Muscle layer of duodenum (tissue), 2 donors: ENCODE results near the gene ISG15.

Source experiments
- H3K27ac ChIP-seq: one replicate; pipeline ENCODE4 v1.7.0; 2013; ENCODE audit warnings: mild to moderate bottlenecking, low read length
- H3K27me3 ChIP-seq: one replicate; pipeline ENCODE4 v1.7.0; 2013; ENCODE audit warnings: low read depth, mild to moderate bottlenecking, control low read depth, low read length
- H3K36me3 ChIP-seq, 2 donors: one replicate each; pipeline ENCODE4 v1.7.0; 2013; ENCODE audit warnings: low read length in 2 of 2, control low read depth in 1 of 2, mild to moderate bottlenecking in 1 of 2; ENCODE audit not compliant: insufficient read depth in 2 of 2, control insufficient read depth in 1 of 2
- H3K4me1 ChIP-seq, 2 donors: one replicate each; pipeline ENCODE4 v1.7.0; 2013; ENCODE audit warnings: low read length in 2 of 2, mild to moderate bottlenecking in 2 of 2, control low read depth in 1 of 2, moderate library complexity in 1 of 2; ENCODE audit not compliant: insufficient read depth in 2 of 2, control insufficient read depth in 1 of 2
- H3K4me3 ChIP-seq, 2 donors: one replicate each; pipeline ENCODE4 v1.7.0; 2013; ENCODE audit warnings: low read length in 2 of 2, low read depth in 1 of 2, mild to moderate bottlenecking in 1 of 2
- H3K9me3 ChIP-seq, 2 donors: one replicate each; pipeline ENCODE4 v1.7.0; 2013; ENCODE audit warnings: low read length in 2 of 2, control low read depth in 1 of 2, mild to moderate bottlenecking in 1 of 2; ENCODE audit not compliant: control insufficient read depth in 1 of 2
- donor health status: healthy.

The ISG15 gene

GRCh38 chr1:1061682-1062345, 48.5 kb downstream of the ISG15 start:
- no peak overlapping the region for H3K4me3 ChIP-seq
- H3K36me3 ChIP-seq: no peaks in the 10 kb centered on the region
- no peaks in the 10 kb centered on the region for H3K9me3 ChIP-seq
- no peak overlapping the region for H3K27ac ChIP-seq
- H3K4me1 ChIP-seq: peaks cover 0 to 29% of the 10 kb centered on the region in 2 donors
- peaks cover 34% of the 10 kb centered on the region for H3K27me3 ChIP-seq

- peaks cover 35% of the 10 kb centered on the region for H3K27me3 ChIP-seq
- no peak overlapping the region for H3K27ac ChIP-seq
- H3K4me3 ChIP-seq: no peak overlapping the region
- peaks cover 0 to 29% of the 10 kb centered on the region in 2 donors for H3K4me1 ChIP-seq
- no peaks in the 10 kb centered on the region for H3K36me3 ChIP-seq
- H3K9me3 ChIP-seq: no peaks in the 10 kb centered on the region
These were observed 49.3 kb downstream of the ISG15 start for GRCh38 chr1:1062348-1063163.

- no peak overlapping the region for H3K4me3 ChIP-seq
- peaks cover 37% of the 10 kb centered on the region for H3K27me3 ChIP-seq
- H3K9me3 ChIP-seq: no peaks in the 10 kb centered on the region
- H3K4me1 ChIP-seq: peaks cover 0 to 33% of the 10 kb centered on the region in 2 donors
- no peaks in the 10 kb centered on the region for H3K36me3 ChIP-seq
- H3K27ac ChIP-seq: no peak overlapping the region
These were observed 50.1 kb downstream of the ISG15 start for GRCh38 chr1:1063261-1063944.
